ENCODE measurements around the gene PNMT.

Gene PNMT

GRCh38 chr17:39627712-39628516 is 40.3 kb upstream of the PNMT start:
- no peaks in the 10 kb centered on the region for H3K36me3 ChIP-seq
- H3K9me3 ChIP-seq = no peaks in the 10 kb centered on the region
- H3K4me3 ChIP-seq (ENCODE audit: low read depth, low read length) = no peak overlapping the region
- H3K4me1 ChIP-seq = no peaks in the 10 kb centered on the region
- H3K27me3 ChIP-seq = peaks cover 33% of the 10 kb centered on the region
- no peak for TF ChIP-seq CTCF (IDR thresholded peaks at IDR 0.05; ENCODE audit: low read depth, low read length)
- DNase-seq = no peak

- DNase-seq = no peak
- peaks cover 33% of the 10 kb centered on the region for H3K27me3 ChIP-seq
- no peaks in the 10 kb centered on the region for H3K9me3 ChIP-seq
- H3K4me3 ChIP-seq (ENCODE audit: low read depth, low read length) = no peak overlapping the region
- no peaks in the 10 kb centered on the region for H3K36me3 ChIP-seq
- no peak for TF ChIP-seq CTCF (IDR thresholded peaks at IDR 0.05; ENCODE audit: low read depth, low read length)
- H3K4me1 ChIP-seq = no peaks in the 10 kb centered on the region
Measured at GRCh38 chr17:39628655-39629493, 39.4 kb upstream of the PNMT start.

GRCh38 chr17:39629494-39629880 is 38.8 kb upstream of the PNMT start:
- no peak for TF ChIP-seq CTCF (IDR thresholded peaks at IDR 0.05; ENCODE audit: low read depth, low read length)
- H3K4me3 ChIP-seq (ENCODE audit: low read depth, low read length) = no peak overlapping the region
- H3K36me3 ChIP-seq = no peaks in the 10 kb centered on the region
- peaks cover 33% of the 10 kb centered on the region for H3K27me3 ChIP-seq
- DNase-seq = no peak
- H3K9me3 ChIP-seq = no peaks in the 10 kb centered on the region
- no peaks in the 10 kb centered on the region for H3K4me1 ChIP-seq

GRCh38 chr17:39629898-39630297 is 38.4 kb upstream of the PNMT start:
- DNase-seq = no peak
- no peaks in the 10 kb centered on the region for H3K4me1 ChIP-seq
- no peaks in the 10 kb centered on the region for H3K36me3 ChIP-seq
- no peak for TF ChIP-seq CTCF (IDR thresholded peaks at IDR 0.05; ENCODE audit: low read depth, low read length)
- H3K4me3 ChIP-seq (ENCODE audit: low read depth, low read length) = no peak overlapping the region
- no peaks in the 10 kb centered on the region for H3K9me3 ChIP-seq
- peaks cover 33% of the 10 kb centered on the region for H3K27me3 ChIP-seq

GRCh38 chr17:39631403-39631802 is 36.9 kb upstream of the PNMT start:
- no peak for TF ChIP-seq CTCF (IDR thresholded peaks at IDR 0.05; ENCODE audit: low read depth, low read length)
- no peaks in the 10 kb centered on the region for H3K4me1 ChIP-seq
- no peak for DNase-seq

More at GRCh38 chr17:39631403-39631802, 36.9 kb upstream of the PNMT start:
- H3K36me3 ChIP-seq = no peaks in the 10 kb centered on the region
- H3K4me3 ChIP-seq (ENCODE audit: low read depth, low read length) = no peak overlapping the region
- no peaks in the 10 kb centered on the region for H3K9me3 ChIP-seq
- H3K27me3 ChIP-seq = peaks cover 30% of the 10 kb centered on the region

Data from BE2C (cell line).